Activated T-helper 17 cell treated with anti-CD3 and anti-CD28 coated beads, Interleukin-2, amount 50 U/mL, for 72 hours (primary cell): ENCODE results near the gene NEGR1. TPM values are rescaled to one million over a fixed set of nuclear protein-coding genes. Genes with fewer than 3 reads are reported as not detected.

ENCODE experiments used
- ATAC-seq: fragments of 150-1000 bp; cut with Tn5 transposase; replicated peaks from 2 replicates; pipeline ENCODE4 v1.10.0; 2021; ENCODE audit warnings: mild to moderate bottlenecking, moderate library complexity
- H3K27ac Mint-ChIP-seq: one replicate; pipeline ENCODE4 v1.8.0; 2022; ENCODE audit warnings: mixed read lengths
- H3K27me3 Mint-ChIP-seq: one replicate; pipeline ENCODE4 v1.8.0; 2022; ENCODE audit warnings: mixed read lengths
- H3K36me3 Mint-ChIP-seq: one replicate; pipeline ENCODE4 v1.8.0; 2022; ENCODE audit warnings: low read depth, mild to moderate bottlenecking, mixed read lengths
- H3K4me1 Mint-ChIP-seq: one replicate; pipeline ENCODE4 v1.8.0; 2022; ENCODE audit warnings: mixed read lengths
- H3K4me3 Mint-ChIP-seq: one replicate; pipeline ENCODE4 v1.8.0; 2022; ENCODE audit warnings: mild to moderate bottlenecking, mixed read lengths
- H3K9me3 Mint-ChIP-seq: one replicate; pipeline ENCODE4 v1.8.0; 2022; ENCODE audit warnings: mixed read lengths
- total RNA-seq, 2 donors: library from RNA; stranded (reverse); gene quantifications; one replicate each; pipeline ENCODE4 v1.2.3, GENCODE V29; 2022

NEGR1 gene
- total RNA-seq, 2 donors from 2014 or later, result not detected

DNA sequence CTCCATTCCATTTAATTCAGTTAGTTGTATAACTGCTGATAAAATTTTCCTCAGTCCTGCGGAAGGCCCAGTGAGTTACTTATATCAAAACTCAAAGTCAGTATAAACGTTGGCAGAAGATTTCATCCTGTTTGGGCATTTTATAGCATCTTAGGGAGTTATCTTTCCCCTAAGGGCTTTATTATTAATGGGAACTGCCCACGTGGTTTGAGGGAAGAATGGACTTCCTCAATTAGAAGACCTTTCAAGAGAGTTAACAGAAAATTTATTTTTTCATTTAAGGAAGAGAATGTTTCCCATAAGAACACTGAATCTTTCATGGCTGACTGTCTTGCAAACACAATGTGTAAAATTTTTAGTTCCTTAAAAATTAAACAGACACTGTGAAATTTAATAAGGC, 400.1 kb downstream of the NEGR1 start:
- Mint-ChIP-seq H3K27me3 (no peaks in the 10 kb centered on the region), H3K27ac (no peak overlapping the region), H3K36me3 (no peaks in the 10 kb centered on the region), H3K4me3 (no peak overlapping the region), H3K9me3 (no peaks in the 10 kb centered on the region), H3K4me1 (no peaks in the 10 kb centered on the region)
- ATAC-seq, result no peak

- Mint-ChIP-seq H3K4me3 (no peak overlapping the region), H3K27ac (no peak overlapping the region), H3K36me3 (no peaks in the 10 kb centered on the region), H3K4me1 (no peaks in the 10 kb centered on the region), H3K9me3 (peaks cover 4% of the 10 kb centered on the region), H3K27me3 (no peaks in the 10 kb centered on the region)
- ATAC-seq, result no peak
These were observed 400.7 kb downstream of the NEGR1 start for GRCh38 chr1:71881611-71882010.

- H3K36me3 Mint-ChIP-seq, result no peaks in the 10 kb centered on the region
- no peaks in the 10 kb centered on the region for H3K4me1 Mint-ChIP-seq
- H3K27ac Mint-ChIP-seq, result no peak overlapping the region
- no peak for ATAC-seq
- no peaks in the 10 kb centered on the region for H3K27me3 Mint-ChIP-seq
- H3K9me3 Mint-ChIP-seq, result peaks cover 5% of the 10 kb centered on the region
- H3K4me3 Mint-ChIP-seq, result no peak overlapping the region
These were observed 413.0 kb downstream of the NEGR1 start for GRCh38 chr1:71869326-71869725.

DNA sequence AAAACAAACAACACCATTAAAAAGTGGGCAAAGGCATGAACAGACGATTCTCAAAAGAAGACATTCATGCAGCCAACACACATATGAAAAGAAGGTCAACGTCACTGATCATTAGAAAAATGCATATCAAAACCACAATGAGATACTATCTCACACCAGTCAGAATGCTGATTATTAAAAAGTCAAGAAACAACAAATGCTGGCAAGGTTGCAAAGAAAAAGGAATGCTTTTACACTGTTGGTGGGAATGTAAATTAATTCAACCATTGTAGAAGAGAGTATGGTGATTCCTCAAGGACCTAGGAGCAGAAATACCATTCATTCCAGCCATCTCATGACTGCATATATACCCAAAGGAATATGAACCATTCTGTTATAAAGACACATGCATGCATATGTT, 419.6 kb downstream of the NEGR1 start:
- Mint-ChIP-seq H3K36me3 (no peaks in the 10 kb centered on the region), H3K4me1 (no peaks in the 10 kb centered on the region), H3K27ac (no peak overlapping the region), H3K4me3 (no peak overlapping the region), H3K9me3 (peaks cover 21% of the 10 kb centered on the region), H3K27me3 (no peaks in the 10 kb centered on the region)
- no peak for ATAC-seq

GRCh38 chr1:71861022-71861421, 421.3 kb downstream of the NEGR1 start:
- Mint-ChIP-seq H3K27me3 (no peaks in the 10 kb centered on the region), H3K4me3 (no peak overlapping the region)
- no peak for ATAC-seq

GRCh38 chr1:71859806-71860205, 422.5 kb downstream of the NEGR1 start:
- Mint-ChIP-seq H3K9me3 (peaks cover 21% of the 10 kb centered on the region), H3K27me3 (no peaks in the 10 kb centered on the region), H3K4me3 (no peak overlapping the region), H3K4me1 (no peaks in the 10 kb centered on the region), H3K36me3 (no peaks in the 10 kb centered on the region), H3K27ac (no peak overlapping the region)
- ATAC-seq, result no peak

More at GRCh38 chr1:71861022-71861421, 421.3 kb downstream of the NEGR1 start:
- H3K4me1 Mint-ChIP-seq, result no peaks in the 10 kb centered on the region
- H3K36me3 Mint-ChIP-seq, result no peaks in the 10 kb centered on the region
- peaks cover 21% of the 10 kb centered on the region for H3K9me3 Mint-ChIP-seq
- H3K27ac Mint-ChIP-seq, result no peak overlapping the region

- Mint-ChIP-seq H3K9me3 (peaks cover 18% of the 10 kb centered on the region), H3K4me3 (no peak overlapping the region), H3K27ac (no peak overlapping the region), H3K4me1 (no peaks in the 10 kb centered on the region), H3K36me3 (no peaks in the 10 kb centered on the region), H3K27me3 (no peaks in the 10 kb centered on the region)
- no peak for ATAC-seq
These were observed 424.5 kb downstream of the NEGR1 start for GRCh38 chr1:71857862-71858261.

- Mint-ChIP-seq H3K36me3 (no peaks in the 10 kb centered on the region), H3K4me1 (no peaks in the 10 kb centered on the region), H3K27me3 (no peaks in the 10 kb centered on the region), H3K9me3 (peaks cover 4% of the 10 kb centered on the region), H3K27ac (no peak overlapping the region), H3K4me3 (no peak overlapping the region)
- ATAC-seq, result no peak
These were observed 429.0 kb downstream of the NEGR1 start for GRCh38 chr1:71853360-71853759.

GRCh38 chr1:71850936-71851335, 431.4 kb downstream of the NEGR1 start:
- ATAC-seq, result no peak

GRCh38 chr1:71850515-71850914, 431.8 kb downstream of the NEGR1 start:
- Mint-ChIP-seq H3K27me3 (no peaks in the 10 kb centered on the region), H3K36me3 (no peaks in the 10 kb centered on the region), H3K27ac (no peak overlapping the region), H3K4me3 (no peak overlapping the region), H3K9me3 (peaks cover 4% of the 10 kb centered on the region), H3K4me1 (no peaks in the 10 kb centered on the region)
- no peak for ATAC-seq

More at GRCh38 chr1:71850936-71851335, 431.4 kb downstream of the NEGR1 start:
- Mint-ChIP-seq H3K36me3 (no peaks in the 10 kb centered on the region), H3K27ac (no peak overlapping the region), H3K4me3 (no peak overlapping the region), H3K9me3 (peaks cover 4% of the 10 kb centered on the region), H3K27me3 (no peaks in the 10 kb centered on the region), H3K4me1 (no peaks in the 10 kb centered on the region)

DNA sequence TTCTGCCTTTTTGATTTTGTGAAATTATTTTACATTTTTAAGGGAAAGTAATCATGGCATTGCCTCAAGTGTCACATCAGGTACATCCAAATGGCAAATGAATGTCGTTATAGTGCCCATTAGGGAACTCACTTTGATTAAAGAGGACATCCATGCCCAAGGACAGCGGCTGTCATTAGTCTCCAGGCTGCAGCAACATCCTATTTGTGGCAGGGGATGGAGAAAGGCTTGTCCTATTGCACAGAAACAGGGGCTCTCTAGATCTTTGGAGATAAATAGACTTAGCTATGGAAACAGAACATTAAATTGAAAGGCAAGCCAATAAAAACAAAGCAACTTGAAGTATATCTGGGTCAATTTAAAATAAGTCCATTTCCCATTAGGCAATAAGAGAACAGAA, 439.3 kb downstream of the NEGR1 start:
- Mint-ChIP-seq H3K9me3 (peaks cover 4% of the 10 kb centered on the region), H3K36me3 (no peaks in the 10 kb centered on the region), H3K4me3 (no peak overlapping the region), H3K27me3 (no peaks in the 10 kb centered on the region), H3K27ac (no peak overlapping the region), H3K4me1 (no peaks in the 10 kb centered on the region)
- ATAC-seq, result no peak

DNA sequence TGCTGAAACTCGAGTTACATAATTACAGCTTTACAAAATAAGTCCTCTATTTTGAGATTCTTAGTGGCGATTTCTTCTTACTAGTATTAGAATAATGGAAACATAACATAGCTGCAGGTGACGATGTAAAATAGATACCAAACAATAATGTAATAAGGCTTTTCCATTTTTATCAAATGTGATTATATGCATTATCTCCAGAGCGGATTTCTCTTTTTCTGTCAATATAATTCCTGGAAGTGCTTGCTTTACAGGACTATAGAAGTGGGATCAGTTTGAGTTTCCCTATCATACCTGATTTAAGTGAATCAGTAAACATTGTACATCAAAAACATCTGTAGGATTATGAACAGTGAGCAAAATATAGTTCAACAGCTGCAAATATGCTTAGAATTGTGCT, 442.5 kb downstream of the NEGR1 start:
- no peaks in the 10 kb centered on the region for H3K36me3 Mint-ChIP-seq
- no peak overlapping the region for H3K27ac Mint-ChIP-seq
- H3K27me3 Mint-ChIP-seq, result no peaks in the 10 kb centered on the region
- ATAC-seq, result no peak
- no peak overlapping the region for H3K4me3 Mint-ChIP-seq
- no peaks in the 10 kb centered on the region for H3K9me3 Mint-ChIP-seq
- H3K4me1 Mint-ChIP-seq, result no peaks in the 10 kb centered on the region

- no peak overlapping the region for H3K4me3 Mint-ChIP-seq
- H3K27ac Mint-ChIP-seq, result no peak overlapping the region
- ATAC-seq, result no peak
- H3K9me3 Mint-ChIP-seq, result no peaks in the 10 kb centered on the region
- no peaks in the 10 kb centered on the region for H3K27me3 Mint-ChIP-seq
- no peaks in the 10 kb centered on the region for H3K36me3 Mint-ChIP-seq
- no peaks in the 10 kb centered on the region for H3K4me1 Mint-ChIP-seq
These were observed 445.4 kb downstream of the NEGR1 start for GRCh38 chr1:71836904-71837303.

DNA sequence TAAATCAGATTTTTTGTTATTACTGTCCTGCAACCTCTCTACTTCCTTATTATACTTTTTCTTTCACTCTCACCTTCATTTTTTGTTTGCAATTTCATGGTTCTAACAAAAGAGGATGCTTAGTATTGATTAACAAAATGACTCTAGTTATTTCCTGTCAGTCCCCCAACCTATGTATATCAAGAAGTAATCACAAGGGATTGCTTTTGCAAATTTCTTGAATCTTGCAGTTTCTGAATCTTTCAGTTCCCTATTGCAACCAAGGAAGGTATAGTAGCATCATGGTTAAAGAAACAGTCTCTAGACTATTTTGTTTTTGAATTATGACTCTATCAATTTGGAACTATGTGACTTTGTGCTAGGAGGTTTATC, 446.9 kb downstream of the NEGR1 start:
- Mint-ChIP-seq H3K36me3 (no peaks in the 10 kb centered on the region), H3K27me3 (no peaks in the 10 kb centered on the region), H3K4me1 (no peaks in the 10 kb centered on the region), H3K4me3 (no peak overlapping the region), H3K27ac (no peak overlapping the region), H3K9me3 (peaks cover 10% of the 10 kb centered on the region)
- ATAC-seq, result no peak

DNA sequence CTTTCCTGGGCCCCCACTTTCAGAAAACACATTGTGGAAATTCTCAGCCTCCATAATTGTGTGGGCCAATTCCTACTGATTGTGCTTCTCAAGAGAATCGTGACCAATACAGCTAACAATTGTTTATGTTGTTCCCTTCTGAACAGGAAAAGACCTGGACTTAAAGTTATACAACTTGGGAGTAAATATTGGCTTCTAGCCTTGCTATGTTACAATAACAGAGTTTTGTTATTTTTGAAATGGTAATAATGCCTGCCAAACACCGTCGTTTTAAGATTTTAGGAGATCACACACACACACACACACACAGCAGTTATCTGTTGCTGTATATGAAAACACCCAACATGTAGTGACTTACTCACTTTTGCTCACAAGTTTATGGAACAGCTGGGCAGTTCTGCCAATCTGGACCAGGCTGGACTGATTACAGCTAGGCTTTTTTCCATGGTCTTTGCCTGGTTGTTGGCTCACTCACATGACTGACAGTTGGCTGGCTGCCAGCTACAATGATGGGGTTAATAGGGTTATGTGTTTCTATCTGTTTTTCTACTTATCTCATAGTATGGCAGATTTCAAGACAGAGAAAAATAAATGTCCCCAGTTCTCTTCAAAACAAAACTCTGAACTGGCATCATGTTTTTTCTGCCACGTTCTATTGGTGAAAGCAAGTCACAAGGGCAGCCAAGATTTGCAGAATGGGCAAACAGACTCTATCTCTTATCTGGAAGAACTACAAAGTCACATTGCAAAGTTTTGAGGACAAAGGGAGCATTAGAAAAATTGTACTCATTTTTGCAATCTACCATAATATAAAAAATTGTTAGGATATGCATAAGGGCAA, 447.5 kb downstream of the NEGR1 start:
- H3K36me3 Mint-ChIP-seq, result no peaks in the 10 kb centered on the region
- no peak overlapping the region for H3K27ac Mint-ChIP-seq
- H3K9me3 Mint-ChIP-seq, result peaks cover 10% of the 10 kb centered on the region
- no peak for ATAC-seq
- no peaks in the 10 kb centered on the region for H3K27me3 Mint-ChIP-seq
- H3K4me1 Mint-ChIP-seq, result no peaks in the 10 kb centered on the region
- H3K4me3 Mint-ChIP-seq, result no peak overlapping the region
